Neural cell (in vitro differentiated cells): ENCODE measurements around the gene ZSWIM1.
"Not testable (repeated sequence)": the region's sequence is repeated elsewhere in the genome, so short reads cannot be mapped to it uniquely, and the experiment has no call there.

Experiments
- POLR2AphosphoS5 ChIP-seq: IDR thresholded peaks from 2 replicates; pipeline ENCODE4 v1.6.1; 2012
- RAD21 ChIP-seq: fragments of 450-650 bp; conservative IDR thresholded peaks from 2 replicates; pipeline ENCODE4 v1.6.1; 2014; ENCODE audit warnings: antibody characterized with exemption, mild to moderate bottlenecking, moderate library complexity
- TF ChIP-seq, protein P1 (sequence below): fragments of 450-650 bp; IDR thresholded peaks from 2 replicates; pipeline ENCODE4 v1.5.1; 2014; ENCODE audit warnings: antibody characterized with exemption, mild to moderate bottlenecking, moderate library complexity; ENCODE audit not compliant: poor library complexity, severe bottlenecking

DNA sequence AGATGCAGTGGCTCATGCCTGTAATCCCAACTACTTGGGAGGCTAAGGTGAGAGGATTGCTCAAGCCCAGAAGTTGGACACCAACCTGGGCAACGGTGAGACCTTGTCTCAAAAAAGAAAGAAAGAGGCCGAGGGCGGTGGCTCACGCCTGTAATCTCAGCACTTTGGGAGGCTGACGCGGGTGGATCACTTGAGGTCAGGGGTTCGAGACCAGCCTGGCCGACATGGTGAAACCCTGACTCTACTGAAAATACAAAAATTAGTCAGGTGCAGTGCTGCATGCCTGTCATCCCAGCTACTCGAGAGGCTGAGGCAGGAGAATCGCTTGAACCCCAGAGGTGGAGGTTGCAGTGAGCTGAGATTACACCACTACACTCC, 6.9 kb upstream of the ZSWIM1 start:
- TF ChIP-seq, protein P1, sequence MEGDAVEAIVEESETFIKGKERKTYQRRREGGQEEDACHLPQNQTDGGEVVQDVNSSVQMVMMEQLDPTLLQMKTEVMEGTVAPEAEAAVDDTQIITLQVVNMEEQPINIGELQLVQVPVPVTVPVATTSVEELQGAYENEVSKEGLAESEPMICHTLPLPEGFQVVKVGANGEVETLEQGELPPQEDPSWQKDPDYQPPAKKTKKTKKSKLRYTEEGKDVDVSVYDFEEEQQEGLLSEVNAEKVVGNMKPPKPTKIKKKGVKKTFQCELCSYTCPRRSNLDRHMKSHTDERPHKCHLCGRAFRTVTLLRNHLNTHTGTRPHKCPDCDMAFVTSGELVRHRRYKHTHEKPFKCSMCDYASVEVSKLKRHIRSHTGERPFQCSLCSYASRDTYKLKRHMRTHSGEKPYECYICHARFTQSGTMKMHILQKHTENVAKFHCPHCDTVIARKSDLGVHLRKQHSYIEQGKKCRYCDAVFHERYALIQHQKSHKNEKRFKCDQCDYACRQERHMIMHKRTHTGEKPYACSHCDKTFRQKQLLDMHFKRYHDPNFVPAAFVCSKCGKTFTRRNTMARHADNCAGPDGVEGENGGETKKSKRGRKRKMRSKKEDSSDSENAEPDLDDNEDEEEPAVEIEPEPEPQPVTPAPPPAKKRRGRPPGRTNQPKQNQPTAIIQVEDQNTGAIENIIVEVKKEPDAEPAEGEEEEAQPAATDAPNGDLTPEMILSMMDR, result not testable (repeated sequence)
- not testable (repeated sequence) for TF ChIP-seq RAD21, POLR2AphosphoS5
